Measurements from ENCODE around the gene CTAG2. TPM values are rescaled to one million over a fixed set of nuclear protein-coding genes. Genes with fewer than 3 reads are reported as not detected.
"Not testable (repeated sequence)": the region's sequence is repeated elsewhere in the genome, so short reads cannot be mapped to it uniquely, and the experiment has no call there.

The CTAG2 gene
- total RNA-seq = under 1 TPM in 1 of 9 donors, not detected in 8; 0.61 TPM
- not detected for polyA plus RNA-seq
- long read RNA-seq, donor 1 = 0 reads
- long read RNA-seq, donor 2 = 0 reads
- long read RNA-seq, donor 3 = 0 reads

DNA sequence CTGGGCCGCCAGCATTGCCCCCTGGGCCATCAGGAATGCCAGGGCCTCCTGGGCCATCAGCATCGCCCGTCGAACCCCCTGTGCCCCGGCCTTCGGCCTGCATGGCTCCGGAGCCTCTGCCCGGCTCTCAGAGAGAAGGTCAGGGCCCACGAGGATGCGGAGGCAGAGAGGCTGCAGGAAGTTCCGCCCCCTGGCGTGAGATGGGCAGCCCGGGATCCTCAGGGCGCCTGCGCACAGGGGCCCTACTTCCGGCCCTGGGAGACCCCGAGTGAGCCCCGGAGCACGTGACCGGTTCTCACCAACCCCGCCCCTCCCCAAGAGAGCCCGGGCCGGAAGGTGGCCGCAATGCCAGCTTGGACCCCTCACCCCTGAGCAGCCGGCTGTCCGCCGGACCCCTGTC is at the start of gene CTAG2:
TSS of gene CTAG2 (minus strand) at position 167 of the 400 bp plus-strand sequence. CDS start at position 103, 64 bp downstream.
- ATAC-seq = not testable (repeated sequence)

DNA sequence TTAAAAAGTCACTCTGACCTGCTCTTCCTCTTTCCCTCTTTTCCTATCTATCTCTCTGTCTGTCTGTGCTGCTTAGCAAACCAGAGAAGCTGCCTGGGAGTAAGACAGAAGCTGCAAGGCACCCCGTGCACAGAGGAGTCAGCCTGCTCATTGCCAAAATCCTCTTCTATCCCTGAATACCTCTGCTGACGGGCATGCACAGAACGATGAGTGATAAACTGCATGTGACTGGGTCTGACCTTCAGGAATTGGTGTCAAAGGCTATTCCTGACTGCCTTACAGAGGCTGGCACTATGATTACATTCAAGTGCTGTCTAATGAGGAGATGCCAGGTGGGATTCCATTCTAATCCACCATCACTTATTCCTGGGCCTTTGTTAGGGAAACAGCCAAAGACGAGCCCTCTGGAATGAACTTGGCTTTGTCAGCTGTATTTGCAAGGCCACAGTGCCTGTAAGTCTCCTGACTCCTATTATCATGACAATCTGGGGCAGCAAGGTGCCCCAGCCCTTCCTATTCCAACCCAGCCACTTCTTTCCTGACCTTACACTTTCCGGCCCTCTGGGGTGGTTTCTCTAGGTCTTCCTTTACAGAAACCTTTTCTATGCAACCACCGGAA is 45.4 kb upstream of the CTAG2 start:
- H3K36me3 ChIP-seq = peaks cover 0 to 58% (median 35%) of the 10 kb centered on the region in 9 donors
- 37 to 58% (median 47%) methylated on average over 6 of the region's 6 CpGs for WGBS, 4 donors
- peaks cover 0 to 4% (median 0%) of the 10 kb centered on the region in 9 donors for H3K27me3 ChIP-seq
- DNase-seq = peak in 1 of 5 donors; percentile 29
- H3K4me3 ChIP-seq = no peak overlapping the region
- H3K27ac ChIP-seq = peak overlapping the region in 7 of 12 donors; percentile 23 to 78 (median 54)
- TF ChIP-seq, protein P1, sequence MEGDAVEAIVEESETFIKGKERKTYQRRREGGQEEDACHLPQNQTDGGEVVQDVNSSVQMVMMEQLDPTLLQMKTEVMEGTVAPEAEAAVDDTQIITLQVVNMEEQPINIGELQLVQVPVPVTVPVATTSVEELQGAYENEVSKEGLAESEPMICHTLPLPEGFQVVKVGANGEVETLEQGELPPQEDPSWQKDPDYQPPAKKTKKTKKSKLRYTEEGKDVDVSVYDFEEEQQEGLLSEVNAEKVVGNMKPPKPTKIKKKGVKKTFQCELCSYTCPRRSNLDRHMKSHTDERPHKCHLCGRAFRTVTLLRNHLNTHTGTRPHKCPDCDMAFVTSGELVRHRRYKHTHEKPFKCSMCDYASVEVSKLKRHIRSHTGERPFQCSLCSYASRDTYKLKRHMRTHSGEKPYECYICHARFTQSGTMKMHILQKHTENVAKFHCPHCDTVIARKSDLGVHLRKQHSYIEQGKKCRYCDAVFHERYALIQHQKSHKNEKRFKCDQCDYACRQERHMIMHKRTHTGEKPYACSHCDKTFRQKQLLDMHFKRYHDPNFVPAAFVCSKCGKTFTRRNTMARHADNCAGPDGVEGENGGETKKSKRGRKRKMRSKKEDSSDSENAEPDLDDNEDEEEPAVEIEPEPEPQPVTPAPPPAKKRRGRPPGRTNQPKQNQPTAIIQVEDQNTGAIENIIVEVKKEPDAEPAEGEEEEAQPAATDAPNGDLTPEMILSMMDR (IDR thresholded peaks at IDR 0.05) = no peak
- no peak for TF ChIP-seq POLR2A (IDR thresholded peaks at IDR 0.05)
- intact Hi-C loops (cut with DNase I) = loop anchor here in 6 of 10 donors (5.0 to 10.0 kb wide), 3 partner anchors 34 to 54 kb away; partner anchors contain the start of gene GAB3 (in 1 of the 6)
- H3K4me1 ChIP-seq = peaks cover 0 to 35% (median 14%) of the 10 kb centered on the region in 12 donors
- H3K9me3 ChIP-seq = no peaks in the 10 kb centered on the region
- peak; percentile 64 to 81 (median 68) for ATAC-seq

More for the DNA sequence above, at the start of gene CTAG2:
- H3K9me3 ChIP-seq; H3K36me3 ChIP-seq; DNase-seq; intact Hi-C loops (cut with DNase I); H3K4me3 ChIP-seq; H3K27me3 ChIP-seq; H3K27ac ChIP-seq; H3K4me1 ChIP-seq: not testable (repeated sequence)
- 100% methylated on average over 1 of the region's 27 CpGs; no CpG with 5 or more reads in 3 of the 4 donors for WGBS, 4 donors

DNA sequence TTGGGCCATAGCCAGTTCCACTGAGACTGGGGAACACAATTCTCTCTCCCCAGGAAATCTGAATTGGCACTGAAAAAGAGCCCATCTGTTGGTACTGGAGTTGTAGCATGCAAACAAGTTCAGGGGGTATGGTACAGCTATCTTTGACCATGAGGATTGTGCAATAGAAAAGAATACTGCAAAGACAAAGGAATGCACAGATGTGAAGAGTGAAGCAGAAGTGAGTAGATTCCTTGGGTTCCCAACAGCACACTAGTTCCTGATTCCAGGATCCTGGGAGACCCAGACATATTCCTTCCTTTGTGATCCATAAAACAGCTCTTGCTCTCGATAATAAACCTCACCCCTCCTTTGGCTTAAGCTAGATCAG is 43.3 kb upstream of the CTAG2 start:
- ATAC-seq (no peak), DNase-seq (no peak)
- Histone ChIP-seq H3K4me1 (peaks cover 0 to 35% (median 14%) of the 10 kb centered on the region in 12 donors), H3K4me3 (no peak overlapping the region), H3K36me3 (peaks cover 0 to 77% (median 42%) of the 10 kb centered on the region in 9 donors), H3K9me3 (no peaks in the 10 kb centered on the region), H3K27ac (peak overlapping the region in 8 of 12 donors; percentile 9 to 67 (median 48)), H3K27me3 (peaks cover 0 to 4% (median 0%) of the 10 kb centered on the region in 9 donors)
- TF ChIP-seq, protein P1 (IDR thresholded peaks at IDR 0.05) = no peak
- TF ChIP-seq POLR2A (IDR thresholded peaks at IDR 0.05) = no peak
- intact Hi-C loops (cut with DNase I) = loop anchor here in 6 of 10 donors (5.0 to 10.0 kb wide), 3 partner anchors 36 to 56 kb away; partner anchors contain the start of gene GAB3 (in 1 of the 6)
- 50 to 88% (median 77%) methylated on average over 1 of the region's 1 CpG for WGBS, 4 donors

DNA sequence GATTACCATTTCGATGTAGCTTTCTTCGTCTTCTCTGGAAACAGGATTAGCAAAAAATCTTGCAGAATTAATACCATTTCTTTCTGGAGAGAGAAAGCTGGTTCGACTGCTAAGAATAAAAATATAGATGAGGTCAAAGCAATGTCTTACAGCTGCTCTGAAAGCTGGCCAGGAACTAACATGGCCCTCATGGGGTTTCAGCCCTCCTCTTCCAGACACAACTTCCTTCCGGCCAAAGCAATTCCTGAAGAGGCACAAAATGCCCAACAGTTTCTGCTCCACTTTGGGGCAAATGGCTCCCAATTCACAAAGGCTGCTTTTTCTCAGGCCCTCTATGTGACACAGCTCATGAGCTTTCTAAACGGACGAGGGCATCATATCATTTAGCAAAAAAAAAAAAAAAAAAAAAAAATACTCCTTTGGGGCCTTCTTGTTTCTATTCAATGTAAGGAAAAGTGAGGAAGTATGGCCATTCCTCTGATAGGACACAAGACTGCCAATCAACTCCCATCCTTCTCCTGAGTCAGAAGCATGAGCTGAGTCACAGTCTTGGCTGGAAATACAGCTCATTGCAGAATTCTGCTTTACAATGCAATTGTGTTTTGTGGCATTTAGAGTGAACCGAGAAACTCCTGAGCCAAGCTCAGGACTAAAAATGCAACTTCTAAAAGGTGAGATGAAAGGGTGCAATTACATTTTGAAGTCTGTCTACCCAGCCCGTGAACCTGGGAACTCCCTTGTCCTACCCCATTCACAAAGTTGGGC is 42.7 kb upstream of the CTAG2 start:
- intact Hi-C loops (cut with DNase I) = loop anchor here in 6 of 10 donors (5.0 to 10.0 kb wide), 3 partner anchors 36 to 56 kb away; partner anchors contain the start of gene GAB3 (in 1 of the 6)
- H3K9me3 ChIP-seq = no peaks in the 10 kb centered on the region
- DNase-seq (peak in 2 of 5 donors; percentile 29), ATAC-seq (peak; percentile 37 to 64 (median 50))
- H3K27me3 ChIP-seq = peaks cover 0 to 4% (median 0%) of the 10 kb centered on the region in 9 donors
- 39 to 55% (median 47%) methylated on average over 8 of the region's 8 CpGs for WGBS, 4 donors
- H3K4me3 ChIP-seq = no peak overlapping the region
- TF ChIP-seq POLR2A (IDR thresholded peaks at IDR 0.05) = no peak
- TF ChIP-seq, protein P1 (IDR thresholded peaks at IDR 0.05) = no peak
- H3K4me1 ChIP-seq = peaks cover 0 to 35% (median 14%) of the 10 kb centered on the region in 12 donors
- peaks cover 0 to 79% (median 40%) of the 10 kb centered on the region in 9 donors for H3K36me3 ChIP-seq
- H3K27ac ChIP-seq = peak overlapping the region in 11 of 12 donors; percentile 10 to 67 (median 51)

All from heart left ventricle (tissue), 16 donors.